ENCODE measurements around the gene CDK6. TPM values are rescaled to one million over a fixed set of nuclear protein-coding genes. Genes with fewer than 3 reads are reported as not detected.

Gene CDK6
- total and polyA plus RNA-seq, 10 donors: 0.91 to 37.8 (median 25.5) TPM

- WGBS, 5 donors: 34 to 41% (median 36%) methylated on average over 3 of the region's 3 CpGs
- no peaks in the 10 kb centered on the region for H3K36me3 ChIP-seq
- H3K9me3 ChIP-seq: no peaks in the 10 kb centered on the region
- H3K27me3 ChIP-seq (replicated peaks in 1 of 7): no peaks in the 10 kb centered on the region
- H3K4me3 ChIP-seq: no peak overlapping the region
- H3K27ac ChIP-seq: no peak overlapping the region
- TF ChIP-seq POLR2AphosphoS5 (IDR thresholded peaks at IDR 0.05) (no peak), POLR2A (IDR thresholded peaks at IDR 0.05) (no peak)
- TF ChIP-seq, protein P1, sequence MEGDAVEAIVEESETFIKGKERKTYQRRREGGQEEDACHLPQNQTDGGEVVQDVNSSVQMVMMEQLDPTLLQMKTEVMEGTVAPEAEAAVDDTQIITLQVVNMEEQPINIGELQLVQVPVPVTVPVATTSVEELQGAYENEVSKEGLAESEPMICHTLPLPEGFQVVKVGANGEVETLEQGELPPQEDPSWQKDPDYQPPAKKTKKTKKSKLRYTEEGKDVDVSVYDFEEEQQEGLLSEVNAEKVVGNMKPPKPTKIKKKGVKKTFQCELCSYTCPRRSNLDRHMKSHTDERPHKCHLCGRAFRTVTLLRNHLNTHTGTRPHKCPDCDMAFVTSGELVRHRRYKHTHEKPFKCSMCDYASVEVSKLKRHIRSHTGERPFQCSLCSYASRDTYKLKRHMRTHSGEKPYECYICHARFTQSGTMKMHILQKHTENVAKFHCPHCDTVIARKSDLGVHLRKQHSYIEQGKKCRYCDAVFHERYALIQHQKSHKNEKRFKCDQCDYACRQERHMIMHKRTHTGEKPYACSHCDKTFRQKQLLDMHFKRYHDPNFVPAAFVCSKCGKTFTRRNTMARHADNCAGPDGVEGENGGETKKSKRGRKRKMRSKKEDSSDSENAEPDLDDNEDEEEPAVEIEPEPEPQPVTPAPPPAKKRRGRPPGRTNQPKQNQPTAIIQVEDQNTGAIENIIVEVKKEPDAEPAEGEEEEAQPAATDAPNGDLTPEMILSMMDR (IDR thresholded peaks at IDR 0.05 in 8 of 11, conservative IDR thresholded peaks at IDR 0.05 in 3 of 11): no peak
- intact Hi-C loops (cut with DNase I; ENCODE audit: low total_unique reads): no loop called here
- DNase-seq: no peak
- H3K4me1 ChIP-seq: peaks cover 9 to 80% (median 46%) of the 10 kb centered on the region in 6 donors
These were observed 8.8 kb downstream of the CDK6 start for GRCh38 chr7:92827464-92828120.

GRCh38 chr7:92826258-92826938, 10.0 kb downstream of the CDK6 start:
- TF ChIP-seq, protein P1 (IDR thresholded peaks at IDR 0.05 in 8 of 11, conservative IDR thresholded peaks at IDR 0.05 in 3 of 11): no peak
- TF ChIP-seq POLR2A (IDR thresholded peaks at IDR 0.05) (no peak), POLR2AphosphoS5 (IDR thresholded peaks at IDR 0.05) (no peak)
- peaks cover 0 to 68% (median 34%) of the 10 kb centered on the region in 6 donors for H3K4me1 ChIP-seq
- intact Hi-C loops (cut with DNase I; ENCODE audit: low total_unique reads): no loop called here

GRCh38 chr7:92824901-92825480, 11.4 kb downstream of the CDK6 start:
- H3K27me3 ChIP-seq (replicated peaks in 1 of 7): no peaks in the 10 kb centered on the region
- intact Hi-C loops (cut with DNase I; ENCODE audit: low total_unique reads): no loop called here
- H3K4me1 ChIP-seq: peaks cover 0 to 54% (median 22%) of the 10 kb centered on the region in 6 donors
- H3K9me3 ChIP-seq: peaks cover 0 to 4% (median under 1%) of the 10 kb centered on the region in 8 donors
- no peak for TF ChIP-seq POLR2A (IDR thresholded peaks at IDR 0.05)
- H3K27ac ChIP-seq: no peak overlapping the region
- H3K36me3 ChIP-seq: no peaks in the 10 kb centered on the region
- H3K4me3 ChIP-seq: no peak overlapping the region
- 72 to 84% (median 74%) methylated on average over 3 of the region's 3 CpGs for WGBS, 5 donors
- no peak for DNase-seq

More at GRCh38 chr7:92826258-92826938, 10.0 kb downstream of the CDK6 start:
- Histone ChIP-seq H3K4me3 (no peak overlapping the region), H3K9me3 (no peaks in the 10 kb centered on the region), H3K27ac (no peak overlapping the region), H3K27me3 (replicated peaks in 1 of 7) (no peaks in the 10 kb centered on the region), H3K36me3 (no peaks in the 10 kb centered on the region)
- no peak for DNase-seq
- 49 to 69% (median 64%) methylated on average over 3 of the region's 3 CpGs for WGBS, 5 donors

DNA sequence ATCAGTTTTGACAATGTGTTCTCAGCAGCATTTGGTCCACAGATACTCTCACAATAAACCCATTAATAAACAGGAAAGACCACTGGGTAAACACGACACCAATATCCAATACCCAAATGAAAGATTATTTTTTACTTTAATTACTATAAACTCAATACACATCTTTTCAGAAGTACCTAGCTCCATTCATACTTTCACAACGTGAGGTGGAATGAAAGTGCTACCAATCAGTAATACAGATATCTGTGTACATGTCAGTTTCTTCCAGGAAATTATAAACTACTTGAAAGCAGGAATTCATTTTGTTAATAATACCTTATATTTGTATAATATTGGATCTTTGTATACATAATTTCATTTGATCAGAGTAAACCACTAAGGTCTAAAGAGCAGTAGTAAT, 11.9 kb downstream of the CDK6 start:
- intact Hi-C loops (cut with DNase I; ENCODE audit: low total_unique reads): no loop called here
- TF ChIP-seq POLR2A (IDR thresholded peaks at IDR 0.05) (no peak), POLR2AphosphoS5 (IDR thresholded peaks at IDR 0.05) (no peak)
- TF ChIP-seq, protein P1 (IDR thresholded peaks at IDR 0.05 in 8 of 11, conservative IDR thresholded peaks at IDR 0.05 in 3 of 11): no peak
- no peaks in the 10 kb centered on the region for H3K27me3 ChIP-seq (replicated peaks in 1 of 7)
- no peak overlapping the region for H3K27ac ChIP-seq
- no peak for DNase-seq
- H3K4me3 ChIP-seq: no peak overlapping the region
- H3K36me3 ChIP-seq: no peaks in the 10 kb centered on the region
- 37 to 64% (median 49%) methylated on average over 2 of the region's 2 CpGs for WGBS, 5 donors
- peaks cover 0 to 9% (median 2%) of the 10 kb centered on the region in 8 donors for H3K9me3 ChIP-seq
- peaks cover 0 to 49% (median 19%) of the 10 kb centered on the region in 6 donors for H3K4me1 ChIP-seq

All from spleen (tissue), 11 donors.